HUES6 (cell line): ENCODE measurements around the gene C19orf53.

Experiments used
- H3K27ac ChIP-seq: 2 replicates; pipeline ENCODE4 v1.7.0; 2013; ENCODE audit warnings: low read depth, mild to moderate bottlenecking, low read length, inconsistent platforms
- H3K27me3 ChIP-seq: 2 replicates; pipeline ENCODE4 v1.6.1; 2013; ENCODE audit warnings: low read length; ENCODE audit not compliant: control insufficient read depth, insufficient read depth
- H3K36me3 ChIP-seq: 2 replicates; pipeline ENCODE4 v1.6.1; 2013; ENCODE audit warnings: low read length; ENCODE audit not compliant: control insufficient read depth, insufficient read depth
- H3K4me1 ChIP-seq: 2 replicates; pipeline ENCODE4 v1.6.1; 2013; ENCODE audit warnings: low read length; ENCODE audit not compliant: control insufficient read depth, insufficient read depth
- H3K4me3 ChIP-seq: 2 replicates; pipeline ENCODE4 v1.5.1; 2013; ENCODE audit warnings: low read depth, low read length
- H3K9ac ChIP-seq: one replicate; pipeline ENCODE4 v1.6.1; 2013; ENCODE audit warnings: mild to moderate bottlenecking, low read length
- H3K9me3 ChIP-seq: 2 replicates; pipeline ENCODE4 v1.6.1; 2013; ENCODE audit warnings: low read depth, low read length; ENCODE audit not compliant: control insufficient read depth, insufficient read depth

Gene C19orf53

DNA sequence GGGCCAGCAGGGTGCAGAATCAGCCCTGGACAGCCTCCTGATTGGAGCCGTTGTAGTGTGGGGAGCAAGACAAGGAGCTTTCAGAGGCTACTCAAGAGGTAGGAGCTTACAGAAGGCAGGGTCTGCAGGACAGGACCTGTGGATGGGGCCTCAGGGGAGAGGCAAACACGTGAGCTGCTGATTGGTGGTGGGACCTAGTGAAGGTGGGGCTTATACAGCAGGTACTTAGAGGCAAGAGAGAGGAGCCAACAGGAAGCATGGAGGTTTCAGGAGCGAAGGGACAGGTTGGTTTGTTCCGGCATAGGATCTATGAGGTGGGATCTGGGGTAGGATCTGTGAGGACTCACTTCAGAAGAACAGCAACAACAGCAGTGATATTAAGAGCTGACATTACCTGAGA, 53.4 kb downstream of the C19orf53 start:
- Histone ChIP-seq H3K4me1 (peaks cover 7% of the 10 kb centered on the region; the same call in 1 of the 2 replicates), H3K36me3 (peaks cover 55% of the 10 kb centered on the region), H3K9ac (no peak overlapping the region), H3K4me3 (no peak overlapping the region), H3K27ac (no peak overlapping the region), H3K9me3 (no peaks in the 10 kb centered on the region), H3K27me3 (no peaks in the 10 kb centered on the region)
